ENCODE measurements around the gene CFAP97D2. TPM values are rescaled to one million over a fixed set of nuclear protein-coding genes. Genes with fewer than 3 reads are reported as not detected.
A peak's percentile ranks its signal among the peaks of the same experiment; 100 is the strongest.

The CFAP97D2 gene
- polyA plus RNA-seq, 3 donors, result 0.21 TPM; not detected in 2

DNA sequence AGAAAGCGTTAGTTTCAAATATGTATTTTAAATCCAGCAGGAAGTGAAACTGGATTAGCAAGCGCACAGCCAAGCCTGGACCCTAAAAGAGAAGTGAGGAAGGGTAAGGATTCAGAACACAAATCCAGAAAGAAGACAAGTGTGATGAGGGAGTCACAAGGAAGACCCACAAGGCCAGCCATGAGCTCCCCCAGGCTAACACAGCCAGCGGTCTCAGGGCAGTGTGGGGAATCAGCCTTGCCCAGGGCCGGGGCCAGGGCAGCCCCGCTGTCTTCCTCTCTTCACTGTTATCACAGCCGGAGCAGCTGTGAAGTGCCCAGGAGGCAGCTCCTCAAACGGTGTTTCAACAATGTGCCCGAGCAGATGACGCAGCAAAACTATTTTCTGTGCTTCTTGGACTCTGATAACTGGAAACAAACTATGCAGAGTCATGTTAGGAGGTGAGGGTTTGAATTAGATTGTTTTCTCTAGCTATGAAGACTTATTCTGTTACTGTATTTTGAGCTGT lies 43.5 kb downstream of the CFAP97D2 start:
- TF ChIP-seq, protein P1, sequence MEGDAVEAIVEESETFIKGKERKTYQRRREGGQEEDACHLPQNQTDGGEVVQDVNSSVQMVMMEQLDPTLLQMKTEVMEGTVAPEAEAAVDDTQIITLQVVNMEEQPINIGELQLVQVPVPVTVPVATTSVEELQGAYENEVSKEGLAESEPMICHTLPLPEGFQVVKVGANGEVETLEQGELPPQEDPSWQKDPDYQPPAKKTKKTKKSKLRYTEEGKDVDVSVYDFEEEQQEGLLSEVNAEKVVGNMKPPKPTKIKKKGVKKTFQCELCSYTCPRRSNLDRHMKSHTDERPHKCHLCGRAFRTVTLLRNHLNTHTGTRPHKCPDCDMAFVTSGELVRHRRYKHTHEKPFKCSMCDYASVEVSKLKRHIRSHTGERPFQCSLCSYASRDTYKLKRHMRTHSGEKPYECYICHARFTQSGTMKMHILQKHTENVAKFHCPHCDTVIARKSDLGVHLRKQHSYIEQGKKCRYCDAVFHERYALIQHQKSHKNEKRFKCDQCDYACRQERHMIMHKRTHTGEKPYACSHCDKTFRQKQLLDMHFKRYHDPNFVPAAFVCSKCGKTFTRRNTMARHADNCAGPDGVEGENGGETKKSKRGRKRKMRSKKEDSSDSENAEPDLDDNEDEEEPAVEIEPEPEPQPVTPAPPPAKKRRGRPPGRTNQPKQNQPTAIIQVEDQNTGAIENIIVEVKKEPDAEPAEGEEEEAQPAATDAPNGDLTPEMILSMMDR (IDR thresholded peaks at IDR 0.05), result no peak
- Mint-ChIP-seq H3K4me1 (peaks cover 28% of the 10 kb centered on the region), H3K36me3 (no peaks in the 10 kb centered on the region), H3K9me3 (no peaks in the 10 kb centered on the region), H3K27ac (peak overlapping the region; percentile 83 to 96 (median 94)), H3K4me3 (peak overlapping the region; percentile 68 to 77), H3K27me3 (ENCODE audit: low read depth in 3 of 3) (peaks cover 5 to 7% (median 6%) of the 10 kb centered on the region in 3 donors)
- intact Hi-C loops (cut with micrococcal nuclease), result loop anchor here in 1 of 2 donors (5.0 kb wide), 1 partner anchor 90 kb away; the partner anchor contains the start of gene RASA3
- whole genome bisulfite sequencing (ENCODE audit: insufficient coverage), result 0% methylated on average over 5 of the region's 9 CpGs
- Histone ChIP-seq H4K20me1 (ENCODE audit: insufficient read depth, low read length) (no peaks in the 10 kb centered on the region), H3K4me1 (ENCODE audit: control insufficient read depth in 1 of 2, insufficient read depth in 2 of 2, low read length in 2 of 2) (peaks cover 24 to 25% of the 10 kb centered on the region in 2 donors), H3K9ac (ENCODE audit: insufficient read depth, low read length, poor library complexity, severe bottlenecking) (peak overlapping the region; percentile 17), H3K4me2 (replicated peaks; ENCODE audit: extremely low read depth, low read length, poor library complexity, severe bottlenecking) (peak overlapping the region; percentile 56), H3K79me2 (ENCODE audit: insufficient read depth, low read length) (no peaks in the 10 kb centered on the region), H3K36me3 (replicated peaks in 1 of 2; ENCODE audit: control insufficient read depth in 1 of 2, insufficient read depth in 2 of 2, low read length in 2 of 2) (no peaks in the 10 kb centered on the region), H2AFZ (ENCODE audit: insufficient read depth, low read depth, low read length, poor library complexity, severe bottlenecking) (peak overlapping the region; percentile 67), H3K27ac (ENCODE audit: low read depth in 1 of 2, low read length in 2 of 2) (peak overlapping the region; percentile 81 to 86), H3K9me3 (replicated peaks in 1 of 2; ENCODE audit: control insufficient read depth in 1 of 2, insufficient read depth in 1 of 2, low read length in 2 of 2) (no peaks in the 10 kb centered on the region), H3K27me3 (ENCODE audit: control insufficient read depth in 2 of 2, insufficient read depth in 2 of 2, low read length in 2 of 2) (no peaks in the 10 kb centered on the region), H3K4me3 (replicated peaks in 1 of 3; ENCODE audit: low read depth in 2 of 3, low read length in 3 of 3) (peak overlapping the region in 2 of 3 experiments; percentile 28 to 49)
- peak; percentile 64 to 78 (median 75) for DNase-seq

DNA sequence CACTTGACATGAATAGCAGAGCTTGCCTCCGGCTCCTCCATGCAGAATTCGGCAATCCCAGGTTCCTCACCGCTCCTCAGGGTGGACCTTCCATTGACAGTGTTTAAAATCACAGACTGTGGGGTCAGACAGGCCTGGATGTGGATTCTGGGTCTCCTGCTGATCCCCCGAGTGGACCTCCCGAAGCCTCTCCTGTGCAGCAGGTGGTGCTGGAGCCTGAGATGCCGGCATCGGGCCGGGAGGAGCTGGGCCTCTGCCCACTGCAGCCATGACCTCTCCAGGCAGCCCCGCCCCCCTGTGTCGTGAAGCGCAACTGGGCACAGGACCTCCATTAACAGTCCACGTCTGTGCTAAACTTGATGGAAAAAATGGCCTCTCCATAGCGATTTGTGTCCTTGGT lies 45.1 kb downstream of the CFAP97D2 start:
- H4K20me1 ChIP-seq (ENCODE audit: insufficient read depth, low read length), result no peaks in the 10 kb centered on the region
- TF ChIP-seq, protein P1 (IDR thresholded peaks at IDR 0.05), result no peak
- Mint-ChIP-seq H3K4me3 (no peak overlapping the region), H3K4me1 (peaks cover 35% of the 10 kb centered on the region), H3K27ac (peak overlapping the region in 1 of 7 donors; percentile 71), H3K36me3 (no peaks in the 10 kb centered on the region), H3K27me3 (ENCODE audit: low read depth in 3 of 3) (peaks cover 5 to 9% (median 6%) of the 10 kb centered on the region in 3 donors), H3K9me3 (no peaks in the 10 kb centered on the region)
- no peaks in the 10 kb centered on the region for H3K9me3 ChIP-seq (replicated peaks in 1 of 2; ENCODE audit: control insufficient read depth in 1 of 2, insufficient read depth in 1 of 2, low read length in 2 of 2)
- H3K79me2 ChIP-seq (ENCODE audit: insufficient read depth, low read length), result no peaks in the 10 kb centered on the region
- no peak for DNase-seq
- H3K4me2 ChIP-seq (replicated peaks; ENCODE audit: extremely low read depth, low read length, poor library complexity, severe bottlenecking), result no peak overlapping the region
- peaks cover 30 to 33% of the 10 kb centered on the region in 2 donors for H3K4me1 ChIP-seq (ENCODE audit: control insufficient read depth in 1 of 2, insufficient read depth in 2 of 2, low read length in 2 of 2)
- H3K4me3 ChIP-seq (replicated peaks in 1 of 3; ENCODE audit: low read depth in 2 of 3, low read length in 3 of 3), result no peak overlapping the region
- no peaks in the 10 kb centered on the region for H3K36me3 ChIP-seq (replicated peaks in 1 of 2; ENCODE audit: control insufficient read depth in 1 of 2, insufficient read depth in 2 of 2, low read length in 2 of 2)
- no peak overlapping the region for H2AFZ ChIP-seq (ENCODE audit: insufficient read depth, low read depth, low read length, poor library complexity, severe bottlenecking)
- intact Hi-C loops (cut with micrococcal nuclease), result loop anchor here in 1 of 2 donors (5.0 kb wide), 1 partner anchor 92 kb away; the partner anchor contains the start of gene RASA3
- no peaks in the 10 kb centered on the region for H3K27me3 ChIP-seq (ENCODE audit: control insufficient read depth in 2 of 2, insufficient read depth in 2 of 2, low read length in 2 of 2)
- WGBS (ENCODE audit: insufficient coverage), result 96% methylated on average over 13 of the region's 13 CpGs
- H3K9ac ChIP-seq (ENCODE audit: insufficient read depth, low read length, poor library complexity, severe bottlenecking), result no peak overlapping the region
- no peak overlapping the region for H3K27ac ChIP-seq (ENCODE audit: low read depth in 1 of 2, low read length in 2 of 2)

Data from CD14-positive monocyte (primary cell).